ELF-1 (cell line): Measurements from ENCODE around the gene ZKSCAN4.
A peak's percentile ranks its signal among the peaks of the same experiment; 100 is the strongest.

Experiments used
- DNase-seq: peaks from one replicate; pipeline ENCODE4 v3.0.0-alpha.2; 2016; ENCODE audit warnings: low read depth, low spot score

ZKSCAN4 gene

GRCh38 chr6:28252009-28252975, at the start of gene ZKSCAN4:
Gene ZKSCAN4 (minus strand): TSS chr6:28252269. CDS start chr6:28251980, 289 bp downstream.
- peak; percentile 91 for DNase-seq

- DNase-seq, result peak; percentile 60
Measured at GRCh38 chr6:28296520-28297060, 44.5 kb upstream of the ZKSCAN4 start.

- DNase-seq, result no peak
Measured at GRCh38 chr6:28295326-28295725, 43.3 kb upstream of the ZKSCAN4 start.

GRCh38 chr6:28291573-28291972, 39.5 kb upstream of the ZKSCAN4 start:
- DNase-seq, result no peak

- DNase-seq, result no peak
Measured at GRCh38 chr6:28282926-28283325, 30.9 kb upstream of the ZKSCAN4 start.

GRCh38 chr6:28281288-28282064, 29.4 kb upstream of the ZKSCAN4 start, which contains the start of gene PGBD1:
Gene PGBD1 (plus strand): TSS chr6:28281572. CDS start chr6:28283814, 2,242 bp downstream.
- DNase-seq, result peak; percentile 92

GRCh38 chr6:28280595-28281287, 28.7 kb upstream of the ZKSCAN4 start:
- DNase-seq, result no peak

- DNase-seq, result no peak
Measured at GRCh38 chr6:28277746-28278145, 25.7 kb upstream of the ZKSCAN4 start.

GRCh38 chr6:28274888-28275287, 22.8 kb upstream of the ZKSCAN4 start:
- no peak for DNase-seq

GRCh38 chr6:28269492-28269891, 17.4 kb upstream of the ZKSCAN4 start:
- no peak for DNase-seq

GRCh38 chr6:28267695-28268059, 15.6 kb upstream of the ZKSCAN4 start:
- no peak for DNase-seq

GRCh38 chr6:28266962-28267694, 15.1 kb upstream of the ZKSCAN4 start, which contains the start of gene ZSCAN26:
Gene ZSCAN26 (plus strand): TSS chr6:28267143. CDS start chr6:28271920, 4,777 bp downstream.
- DNase-seq, result peak; percentile 93

- no peak for DNase-seq
Measured at GRCh38 chr6:28266563-28266961, 14.5 kb upstream of the ZKSCAN4 start.

- no peak for DNase-seq
Measured at GRCh38 chr6:28264834-28265401, 12.8 kb upstream of the ZKSCAN4 start.

- no peak for DNase-seq
Measured at GRCh38 chr6:28263922-28264321, 11.9 kb upstream of the ZKSCAN4 start.

- DNase-seq, result no peak
Measured at GRCh38 chr6:28258877-28259777, 7.1 kb upstream of the ZKSCAN4 start, which contains the start of gene NKAPL. Gene NKAPL (plus strand): TSS chr6:28259297. CDS start chr6:28259372, 75 bp downstream.

GRCh38 chr6:28257042-28257441, 5.0 kb upstream of the ZKSCAN4 start:
- DNase-seq, result no peak

- DNase-seq, result no peak
Measured at GRCh38 chr6:28254121-28254519, 2.1 kb upstream of the ZKSCAN4 start.

- DNase-seq, result no peak
Measured at GRCh38 chr6:28251661-28252008, 434 bp downstream of the ZKSCAN4 start.
